Epithelial cell of proximal tubule (primary cell): ENCODE measurements around the gene NTM. TPM values are rescaled to one million over a fixed set of nuclear protein-coding genes. Genes with fewer than 3 reads are reported as not detected.
"Not testable (repeated sequence)": the region's sequence is repeated elsewhere in the genome, so short reads cannot be mapped to it uniquely, and the experiment has no call there.

Experiments
- DNase-seq: peaks from one replicate; pipeline ENCODE4 v3.0.0-alpha.2; 2011; ENCODE audit warnings: low read depth
- H3K4me3 ChIP-seq: 2 replicates; pipeline ENCODE4 v1.5.1; 2011; ENCODE audit warnings: low read depth, mild to moderate bottlenecking, low read length
- CTCF ChIP-seq: conservative IDR thresholded peaks from 2 replicates; pipeline ENCODE4 v1.5.1; 2012; ENCODE audit warnings: low read depth, mild to moderate bottlenecking, low read length
- total RNA-seq: library from RNA; depleted of rRNA; stranded (reverse); fragments of >200 nt; gene quantifications from 2 replicates; pipeline ENCODE4 v1.2.3, GENCODE V29; 2015

Gene NTM
- total RNA-seq, 1 donor from 2014 or later, result 5.3 TPM

- no peak for DNase-seq
- TF ChIP-seq CTCF, result no peak
- H3K4me3 ChIP-seq, result no peak overlapping the region
Measured at GRCh38 chr11:131677828-131678470, 307.5 kb downstream of the NTM start.

- TF ChIP-seq CTCF, result no peak
- no peak for DNase-seq
Measured at GRCh38 chr11:131678658-131679340, 308.4 kb downstream of the NTM start.

GRCh38 chr11:131680448-131680847 is 310.0 kb downstream of the NTM start:
- DNase-seq, result not testable (repeated sequence)

More at GRCh38 chr11:131678658-131679340, 308.4 kb downstream of the NTM start:
- H3K4me3 ChIP-seq, result no peak overlapping the region

GRCh38 chr11:131681920-131682319 is 311.5 kb downstream of the NTM start:
- TF ChIP-seq CTCF, result no peak
- no peak for DNase-seq
- no peak overlapping the region for H3K4me3 ChIP-seq

More at GRCh38 chr11:131680448-131680847, 310.0 kb downstream of the NTM start:
- H3K4me3 ChIP-seq, result not testable (repeated sequence)

- no peak overlapping the region for H3K4me3 ChIP-seq
- DNase-seq, result no peak
Measured at GRCh38 chr11:131682373-131683015, 312.1 kb downstream of the NTM start.

GRCh38 chr11:131683131-131683530 is 312.7 kb downstream of the NTM start:
- DNase-seq, result no peak
- no peak overlapping the region for H3K4me3 ChIP-seq
- no peak for TF ChIP-seq CTCF

More at GRCh38 chr11:131682373-131683015, 312.1 kb downstream of the NTM start:
- TF ChIP-seq CTCF, result no peak

- no peak overlapping the region for H3K4me3 ChIP-seq
- no peak for DNase-seq
- no peak for TF ChIP-seq CTCF
Measured at GRCh38 chr11:131683666-131684065, 313.3 kb downstream of the NTM start.
